Right kidney (tissue), 9 donors: ENCODE data around the gene NPPA.
A peak's percentile ranks its signal among the peaks of the same experiment; 100 is the strongest.
"Not testable (repeated sequence)": the region's sequence is repeated elsewhere in the genome, so short reads cannot be mapped to it uniquely, and the experiment has no call there.

ENCODE experiments used
- DNase-seq: peaks from one replicate; pipeline ENCODE4 v3.0.0-alpha.2; 2016
- long read RNA-seq, 8 donors: transcript quantifications; one replicate each; lab custom pipeline, GENCODE V29; 2026

Gene NPPA
- long read RNA-seq, donor 1 = 0 reads
- long read RNA-seq, donor 2 = 0 reads
- long read RNA-seq, donor 3, partial matches to known transcripts = 0 of 4 reads
- long read RNA-seq, donor 3, other reads (novel, unspliced or antisense) = 0 of 4 reads
- long read RNA-seq, donor 4 = 0 reads
- long read RNA-seq, donor 5 = 0 reads
- long read RNA-seq, donor 6 = 0 reads
- long read RNA-seq, donor 7 = 0 reads
- long read RNA-seq, donor 8 = 0 reads

GRCh38 chr1:11847667-11848372, at the start of gene NPPA:
Gene NPPA (minus strand): TSS chr1:11847783. CDS start chr1:11847684, 99 bp downstream.
- DNase-seq = no peak

- DNase-seq = not testable (repeated sequence)
Measured at GRCh38 chr1:11894501-11894900, 46.9 kb upstream of the NPPA start.

DNA sequence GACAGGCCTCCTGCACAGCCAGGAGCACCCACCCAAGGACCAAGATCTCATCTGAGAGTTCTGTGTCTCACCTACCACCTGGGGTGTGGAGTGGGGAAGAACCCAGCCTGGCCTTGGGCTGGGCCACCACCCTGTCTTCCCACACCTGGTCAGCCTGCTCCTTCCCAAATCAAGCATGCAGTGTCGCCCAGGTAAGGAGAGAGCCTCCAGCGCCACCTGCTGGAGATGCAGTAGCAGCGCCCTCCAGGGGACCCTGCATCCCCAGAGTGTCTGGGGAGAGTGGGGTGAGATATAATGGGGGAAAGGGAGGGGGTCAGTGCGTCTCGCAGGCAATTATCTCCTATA, 46.3 kb upstream of the NPPA start:
- no peak for DNase-seq

- DNase-seq = no peak
Measured at GRCh38 chr1:11891433-11892186, 44.0 kb upstream of the NPPA start.

DNA sequence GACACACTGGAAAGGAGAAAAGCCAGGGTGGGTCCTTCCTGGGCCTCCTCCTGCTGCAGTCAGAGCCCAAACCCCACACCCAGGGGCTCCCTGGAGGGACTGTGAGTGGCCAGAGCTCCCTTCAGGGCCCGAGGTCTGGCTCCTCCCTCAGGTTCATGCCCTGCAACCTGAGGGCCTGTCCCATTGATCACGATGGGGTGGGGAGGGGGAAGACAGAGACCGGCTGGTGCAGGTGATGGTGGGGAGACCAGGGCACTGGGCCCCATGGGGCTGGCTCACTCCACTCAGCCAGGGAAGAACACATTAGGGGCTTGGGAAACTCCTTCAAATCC, 41.3 kb upstream of the NPPA start:
- DNase-seq = no peak

DNA sequence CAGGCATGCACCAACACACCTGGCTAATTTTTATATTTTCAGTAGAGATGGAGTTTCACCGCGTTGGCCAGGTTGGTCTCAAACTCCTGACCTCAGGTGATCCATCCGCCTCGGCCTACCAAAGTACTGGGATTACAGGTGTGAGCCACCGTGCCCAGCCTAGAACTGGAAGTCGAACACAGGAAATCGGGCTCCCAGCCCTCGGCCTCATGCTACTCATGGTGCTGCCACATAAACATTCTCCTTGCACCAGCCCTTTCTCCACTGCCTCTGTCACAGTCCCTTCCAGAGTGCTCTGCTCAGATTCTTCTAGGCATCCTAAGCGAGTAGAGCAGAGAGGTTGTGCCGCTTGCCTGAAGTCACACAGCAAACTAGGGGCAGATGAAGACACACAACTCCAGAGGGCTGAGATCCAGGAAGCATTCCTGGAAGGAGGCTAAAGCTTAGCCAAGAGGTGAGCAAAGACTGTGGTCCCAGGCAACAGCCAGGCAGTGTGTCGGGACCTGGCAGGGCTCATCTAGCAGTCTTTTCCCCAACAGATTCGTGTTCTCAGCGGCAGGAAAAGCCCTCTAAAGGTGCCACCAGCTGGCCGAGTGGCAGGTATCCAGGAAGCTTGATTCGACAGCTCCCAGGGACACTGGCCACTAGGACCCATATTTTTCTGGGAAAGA, 40.8 kb upstream of the NPPA start:
- no peak for DNase-seq

- no peak for DNase-seq
Measured at GRCh38 chr1:11887666-11888007, 40.1 kb upstream of the NPPA start.

- DNase-seq = no peak
Measured at GRCh38 chr1:11886986-11887665, 39.5 kb upstream of the NPPA start.

DNA sequence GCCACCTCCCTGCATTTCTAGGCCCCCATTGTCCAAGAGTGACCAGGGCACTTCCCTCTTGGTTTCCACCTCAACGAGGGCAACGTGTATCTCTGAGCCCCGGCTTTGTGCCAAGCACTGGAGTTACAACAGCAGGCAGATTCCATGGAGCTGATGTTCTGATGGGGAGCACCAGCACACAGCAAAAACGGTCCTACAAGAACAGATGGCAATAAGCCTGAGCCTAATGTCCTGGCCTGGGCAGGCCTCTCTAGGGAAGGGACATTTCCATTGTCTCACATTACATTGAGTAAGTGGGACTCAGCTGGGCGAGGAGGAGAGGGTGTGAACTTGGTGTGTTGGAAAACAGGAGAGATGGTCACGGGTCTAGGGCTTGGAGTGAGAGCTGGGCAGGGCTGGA, 38.3 kb upstream of the NPPA start:
- DNase-seq = no peak

GRCh38 chr1:11882814-11883538, 35.4 kb upstream of the NPPA start:
- peak; percentile 23 for DNase-seq

DNA sequence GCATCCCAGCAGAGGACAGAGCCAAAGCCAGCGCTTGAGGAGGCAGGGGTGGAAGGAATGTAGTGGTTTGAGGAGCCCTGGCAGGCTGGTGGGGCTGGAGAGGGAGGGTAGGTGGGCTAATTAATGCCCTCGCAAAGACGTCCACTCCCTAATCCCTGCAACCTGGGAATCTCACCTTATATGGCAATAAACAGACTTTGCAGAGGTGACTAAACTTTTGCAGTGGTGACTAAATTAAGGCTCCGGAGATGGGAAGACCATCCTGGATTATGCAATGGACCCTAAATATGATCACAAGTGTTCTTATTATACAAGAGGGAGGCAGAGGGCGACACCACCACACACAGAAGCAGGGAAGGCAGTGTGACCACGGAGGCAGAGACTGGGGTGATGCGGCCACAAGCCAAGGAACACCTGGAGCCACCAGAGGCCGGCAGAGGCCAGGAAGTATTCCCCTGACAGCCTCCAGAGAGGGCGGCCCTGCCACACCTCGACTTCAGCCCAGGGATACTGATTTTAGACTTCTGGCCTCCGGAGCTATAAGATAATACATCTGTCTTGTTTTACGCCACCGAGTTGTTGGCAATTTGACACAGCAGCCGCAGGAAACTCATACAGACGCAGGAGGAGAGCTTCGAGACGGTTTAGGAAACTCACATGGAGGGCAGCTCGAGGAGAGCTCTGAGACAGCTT, 34.3 kb upstream of the NPPA start:
- no peak for DNase-seq

GRCh38 chr1:11880911-11881748, 33.5 kb upstream of the NPPA start:
- DNase-seq = no peak

DNA sequence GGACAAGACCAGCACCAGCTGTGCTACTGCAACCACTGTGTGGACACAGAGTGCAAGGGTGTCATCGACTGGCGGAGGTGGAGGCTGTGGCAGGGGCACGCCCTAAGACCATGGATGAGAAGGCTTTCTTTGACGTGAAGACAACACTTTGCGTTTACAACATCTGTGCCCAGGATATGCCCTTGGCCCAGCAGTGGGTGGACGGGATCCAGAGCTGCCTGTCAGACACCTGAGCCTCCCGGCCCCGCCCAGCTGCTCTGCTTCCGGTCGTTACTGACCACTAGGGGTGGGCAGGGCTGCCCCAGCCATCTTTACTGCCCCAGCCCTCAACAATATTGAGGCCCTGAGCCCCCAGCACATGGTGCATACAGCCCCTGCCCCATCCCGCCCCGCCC, 32.6 kb upstream of the NPPA start:
- no peak for DNase-seq

- no peak for DNase-seq
Measured at GRCh38 chr1:11879311-11880180, 32.0 kb upstream of the NPPA start.

DNA sequence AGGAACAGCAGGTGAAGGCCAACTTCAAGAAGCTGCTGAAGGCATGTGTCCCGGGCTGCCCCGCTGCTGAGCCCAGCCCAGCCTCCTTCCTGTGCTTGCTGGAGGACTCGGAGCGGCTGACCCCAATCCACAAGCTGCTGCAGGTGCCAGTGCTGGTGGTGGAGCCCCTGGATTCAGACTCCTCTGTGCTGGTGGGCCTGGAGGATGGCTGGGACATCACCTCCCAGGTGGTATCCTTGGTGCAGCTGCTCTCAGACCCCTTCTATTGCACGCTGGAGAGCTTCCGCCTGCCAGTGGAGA, 31.3 kb upstream of the NPPA start:
- DNase-seq = no peak

GRCh38 chr1:11878081-11878890, 30.7 kb upstream of the NPPA start:
- DNase-seq = no peak

GRCh38 chr1:11877074-11877473, 29.5 kb upstream of the NPPA start:
- no peak for DNase-seq

GRCh38 chr1:11875094-11875493, 27.5 kb upstream of the NPPA start:
- DNase-seq = no peak

GRCh38 chr1:11874624-11875023, 27.0 kb upstream of the NPPA start:
- no peak for DNase-seq
